SJSA1 (cell line): ENCODE measurements around the gene ALKAL2. TPM values are rescaled to one million over a fixed set of nuclear protein-coding genes. Genes with fewer than 3 reads are reported as not detected.

Experiments used
- DNase-seq, 2 experiments: peaks; one replicate each; pipeline ENCODE4 v3.0.0-alpha.2; 2015 to 2020; ENCODE audit warnings: low spot score in 2 of 2, low read depth in 1 of 2
- H3K27ac ChIP-seq: fragments of 250-450 bp; sonication (Bioruptor Pico); 2 replicates; pipeline ENCODE4 v1.5.1; 2020; ENCODE audit warnings: mild to moderate bottlenecking, moderate library complexity
- H3K27me3 ChIP-seq: fragments of 250-450 bp; sonication (Bioruptor Pico); replicated peaks from 2 replicates; pipeline ENCODE4 v1.5.1; 2020; ENCODE audit warnings: mild to moderate bottlenecking, moderate library complexity
- H3K36me3 ChIP-seq: fragments of 250-450 bp; sonication (Bioruptor Pico); 2 replicates; pipeline ENCODE4 v1.5.1; 2020; ENCODE audit warnings: mild to moderate bottlenecking
- H3K4me1 ChIP-seq: fragments of 250-450 bp; sonication (Bioruptor Pico); replicated peaks from 2 replicates; pipeline ENCODE4 v1.6.1; 2021; ENCODE audit warnings: mild to moderate bottlenecking
- H3K4me3 ChIP-seq: fragments of 250-450 bp; sonication (Bioruptor Pico); 2 replicates; pipeline ENCODE4 v1.5.1; 2020; ENCODE audit warnings: mild to moderate bottlenecking
- H3K9me3 ChIP-seq: fragments of 250-450 bp; sonication (Bioruptor Pico); replicated peaks from 2 replicates; pipeline ENCODE4 v1.5.1; 2020; ENCODE audit warnings: mild to moderate bottlenecking
- total RNA-seq: library from RNA; depleted of rRNA; stranded (reverse); fragments of >200 nt; shearing (Covaris generic); gene quantifications from 2 replicates; pipeline ENCODE4 v1.2.3, GENCODE V29; 2014

ALKAL2 gene
- total RNA-seq, 1 experiment from 2014 or later = not detected

DNA sequence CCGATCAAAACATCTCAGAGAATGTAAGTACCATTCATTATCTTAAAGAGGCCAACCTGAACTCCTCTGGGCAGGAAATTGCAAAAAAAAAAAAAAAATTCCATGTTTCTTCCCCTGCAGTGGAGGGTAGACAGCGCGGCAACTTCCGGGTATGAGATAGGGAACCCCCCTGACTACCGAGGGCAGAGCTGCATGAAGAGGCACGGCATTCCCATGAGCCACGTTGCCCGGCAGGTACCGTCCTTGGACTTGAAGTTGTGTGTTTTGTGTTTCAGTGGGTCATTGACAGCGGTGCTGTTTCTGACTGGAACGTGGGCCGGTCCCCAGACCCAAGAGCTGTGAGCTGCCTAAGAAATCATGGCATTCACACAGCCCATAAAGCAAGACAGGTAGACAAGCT is 16.0 kb downstream of the ALKAL2 start:
- no peak overlapping the region for H3K4me3 ChIP-seq
- no peaks in the 10 kb centered on the region for H3K4me1 ChIP-seq
- H3K9me3 ChIP-seq = no peaks in the 10 kb centered on the region
- H3K36me3 ChIP-seq = peaks cover 61% of the 10 kb centered on the region
- no peak overlapping the region for H3K27ac ChIP-seq
- no peaks in the 10 kb centered on the region for H3K27me3 ChIP-seq
- no peak for DNase-seq

DNA sequence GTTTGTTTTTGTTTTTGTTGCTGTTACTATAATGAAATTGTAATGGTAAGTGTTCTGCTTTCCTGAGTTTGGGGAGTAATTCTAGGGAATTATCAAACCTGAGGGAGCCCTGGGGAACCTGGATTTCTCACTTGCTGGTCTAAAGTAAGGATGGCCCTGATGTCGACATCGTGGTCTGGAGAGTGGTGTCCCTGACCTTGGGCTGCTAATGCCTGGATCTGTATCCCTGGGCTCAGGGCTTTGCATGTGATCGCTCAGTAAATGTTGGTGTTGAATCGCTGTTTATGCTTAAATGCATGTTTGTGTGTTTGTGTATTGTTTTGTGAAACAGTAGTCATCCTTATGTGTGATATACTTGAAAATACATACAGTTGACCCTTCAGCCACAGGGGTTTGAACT is 17.0 kb downstream of the ALKAL2 start:
- H3K27me3 ChIP-seq = no peaks in the 10 kb centered on the region
- H3K36me3 ChIP-seq = peaks cover 59% of the 10 kb centered on the region

DNA sequence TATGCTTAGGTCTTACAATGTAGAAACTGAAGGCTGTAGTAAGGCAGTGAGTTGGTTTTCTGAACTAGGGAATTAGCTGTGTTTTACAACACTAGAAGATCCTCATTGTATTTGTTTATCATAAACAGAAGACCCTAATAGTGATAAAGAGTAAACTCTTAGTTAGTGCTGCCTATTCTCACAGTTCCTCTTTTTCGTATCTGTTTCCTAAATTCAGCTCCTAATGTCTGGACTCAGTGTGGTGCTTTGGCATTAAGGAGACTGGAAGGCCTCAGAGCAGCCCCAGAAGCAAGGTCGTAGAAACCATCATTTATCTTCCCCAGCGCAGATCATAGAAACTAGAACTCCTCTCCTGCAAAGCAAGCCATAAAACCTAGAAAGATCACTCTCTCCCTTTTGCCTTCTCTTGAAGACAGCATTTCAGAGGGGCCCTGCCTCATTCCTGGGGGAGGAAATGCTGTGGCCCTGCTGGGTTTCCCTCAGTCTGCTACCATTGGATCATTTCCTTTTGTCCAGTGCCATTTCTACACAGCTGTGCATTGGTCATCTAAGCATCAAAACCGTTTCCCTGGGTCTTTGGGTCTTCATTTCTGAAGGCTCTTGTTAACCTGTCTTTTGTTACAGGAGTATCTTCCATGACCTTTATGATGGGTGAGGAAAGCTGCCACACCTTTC is 18.4 kb downstream of the ALKAL2 start:
- Histone ChIP-seq H3K27ac (no peak overlapping the region), H3K4me1 (peaks cover 4% of the 10 kb centered on the region), H3K36me3 (peaks cover 54% of the 10 kb centered on the region), H3K4me3 (no peak overlapping the region), H3K27me3 (no peaks in the 10 kb centered on the region), H3K9me3 (no peaks in the 10 kb centered on the region)
- DNase-seq = no peak

More for the DNA sequence above, 17.0 kb downstream of the ALKAL2 start:
- H3K4me3 ChIP-seq = no peak overlapping the region
- peaks cover under 1% of the 10 kb centered on the region; the same call in 1 of the 2 replicates for H3K4me1 ChIP-seq
- no peak overlapping the region for H3K27ac ChIP-seq
- H3K9me3 ChIP-seq = no peaks in the 10 kb centered on the region
- DNase-seq = no peak

DNA sequence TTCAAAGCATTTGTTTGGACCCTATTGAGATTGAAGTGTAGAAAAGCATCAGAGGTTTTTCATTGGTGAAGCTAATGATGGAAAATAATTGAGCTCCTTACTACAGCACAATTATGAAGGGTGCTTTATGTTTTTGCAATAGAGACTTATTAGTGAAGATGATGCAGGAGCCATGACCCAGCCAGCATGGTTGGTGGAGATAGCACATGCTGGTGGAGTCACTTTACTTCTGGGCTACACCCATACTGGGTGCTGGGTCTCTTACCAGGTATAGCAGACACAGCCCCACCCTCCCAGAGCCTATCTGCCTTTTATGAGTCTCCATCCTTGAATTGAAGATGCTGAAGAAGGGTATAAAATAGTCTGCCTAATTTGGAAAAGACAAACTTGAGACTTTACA is 19.6 kb downstream of the ALKAL2 start:
- Histone ChIP-seq H3K27me3 (no peaks in the 10 kb centered on the region), H3K4me3 (no peak overlapping the region)

DNA sequence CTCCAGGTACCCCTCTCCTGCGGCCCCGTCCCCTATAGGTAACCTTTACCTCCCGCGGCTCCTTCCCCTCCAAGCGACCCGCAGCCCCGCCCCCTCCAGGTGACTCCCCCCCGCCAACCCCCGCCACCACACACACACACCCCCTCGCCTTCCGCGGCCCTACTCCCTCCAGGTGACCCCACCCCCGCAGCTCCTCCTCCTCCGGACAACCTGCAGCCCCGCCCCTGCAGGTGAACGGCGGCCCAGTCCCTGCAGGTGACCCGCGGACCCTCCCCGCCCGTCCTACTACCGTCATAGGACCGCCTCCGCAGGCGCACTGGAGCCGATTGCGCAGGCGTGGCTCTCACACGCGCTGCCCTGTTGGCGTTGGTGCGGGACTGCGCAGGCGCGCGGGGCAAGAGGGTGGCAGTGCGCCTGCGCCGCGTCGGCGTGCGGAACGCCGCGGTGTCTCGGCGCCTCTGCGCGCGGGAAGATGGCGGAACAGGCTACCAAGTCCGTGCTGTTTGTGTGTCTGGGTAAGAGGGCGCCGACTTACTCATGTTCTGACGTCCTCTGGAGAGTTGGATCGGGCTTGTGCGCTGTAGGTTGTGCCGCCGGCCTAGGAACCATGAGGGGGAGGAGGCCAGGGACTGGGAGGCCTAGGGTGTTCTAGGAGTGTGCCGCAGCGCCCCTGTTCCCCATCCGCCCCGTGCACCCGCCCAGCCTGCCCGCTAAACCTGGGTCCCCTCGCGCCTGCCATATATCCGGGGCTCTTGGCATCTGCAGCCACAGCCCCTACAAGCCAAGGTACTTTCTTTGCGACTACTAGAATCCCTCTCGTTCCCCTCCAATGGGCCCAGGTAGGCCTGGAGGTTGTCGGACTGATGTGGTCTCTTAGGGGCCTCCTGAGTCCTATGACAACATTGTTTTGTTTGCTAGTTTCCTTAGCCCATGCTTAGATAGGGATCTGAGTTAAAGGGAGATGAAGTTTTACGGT is 23.1 kb downstream of the ALKAL2 start, which contains the start of gene ACP1:
Gene ACP1 (plus strand): TSS at position 455 of the 976 bp plus-strand sequence. CDS start 18 bp downstream, at position 473.
- H3K27me3 ChIP-seq = no peaks in the 10 kb centered on the region
- peak; percentile 89 to 92 for DNase-seq
- H3K27ac ChIP-seq = peak within 1 kb of the TSS; percentile 65
- H3K4me1 ChIP-seq = peaks cover 14% of the 10 kb centered on the region
- H3K9me3 ChIP-seq = no peaks in the 10 kb centered on the region
- peak within 1 kb of the TSS; percentile 72 for H3K4me3 ChIP-seq
- H3K36me3 ChIP-seq = peaks cover 26% of the 10 kb centered on the region

More for the DNA sequence above, 19.6 kb downstream of the ALKAL2 start:
- no peaks in the 10 kb centered on the region for H3K9me3 ChIP-seq
- H3K36me3 ChIP-seq = peaks cover 43% of the 10 kb centered on the region
- H3K4me1 ChIP-seq = peaks cover 14% of the 10 kb centered on the region
- no peak for DNase-seq
- no peak overlapping the region for H3K27ac ChIP-seq

DNA sequence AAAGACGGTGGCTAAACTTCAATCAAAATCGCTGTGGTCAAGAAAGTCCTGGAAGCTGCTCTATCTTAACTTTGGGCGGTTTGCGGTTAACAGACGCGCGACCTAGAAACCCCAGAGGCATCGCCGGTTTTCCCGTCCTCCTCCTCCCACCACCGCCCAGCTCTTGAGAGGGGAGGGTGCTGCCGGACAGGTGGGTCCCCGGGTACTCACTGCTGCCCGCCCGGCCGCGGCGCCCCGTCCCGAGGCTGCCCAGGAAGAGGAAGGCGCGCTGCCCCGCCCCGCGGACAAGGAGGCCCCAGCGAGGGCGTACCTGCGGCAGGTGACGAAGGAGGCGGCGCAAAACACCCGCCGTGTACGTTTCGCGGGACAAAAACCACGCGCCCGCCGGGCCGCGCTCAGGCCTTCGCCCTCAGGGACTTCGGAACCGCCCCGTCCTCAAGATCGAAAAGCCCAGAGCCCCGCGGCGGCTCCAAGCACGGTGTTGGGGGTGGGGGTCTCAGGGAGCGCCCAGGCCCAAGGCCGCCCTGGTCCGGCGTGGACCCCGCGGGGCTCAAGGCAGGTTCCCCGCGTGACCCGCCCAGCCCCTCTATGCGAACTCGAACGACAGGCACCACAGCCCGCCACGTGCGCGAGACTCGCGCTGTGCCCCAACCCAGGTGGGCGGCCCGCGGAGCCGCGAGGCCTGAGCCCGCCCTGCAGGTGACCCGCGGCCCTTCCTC is 24.0 kb downstream of the ALKAL2 start, which contains the start of gene SH3YL1:
Gene SH3YL1 (minus strand): TSS at position 259 of the 719 bp plus-strand sequence. CDS start 48 bp downstream, at position 211.
- Histone ChIP-seq H3K27me3 (no peaks in the 10 kb centered on the region), H3K4me3 (peak within 1 kb of the TSS; percentile 72), H3K27ac (peak within 1 kb of the TSS; percentile 65), H3K4me1 (peaks cover 14% of the 10 kb centered on the region), H3K9me3 (no peaks in the 10 kb centered on the region), H3K36me3 (peaks cover 23% of the 10 kb centered on the region)
- no peak for DNase-seq

DNA sequence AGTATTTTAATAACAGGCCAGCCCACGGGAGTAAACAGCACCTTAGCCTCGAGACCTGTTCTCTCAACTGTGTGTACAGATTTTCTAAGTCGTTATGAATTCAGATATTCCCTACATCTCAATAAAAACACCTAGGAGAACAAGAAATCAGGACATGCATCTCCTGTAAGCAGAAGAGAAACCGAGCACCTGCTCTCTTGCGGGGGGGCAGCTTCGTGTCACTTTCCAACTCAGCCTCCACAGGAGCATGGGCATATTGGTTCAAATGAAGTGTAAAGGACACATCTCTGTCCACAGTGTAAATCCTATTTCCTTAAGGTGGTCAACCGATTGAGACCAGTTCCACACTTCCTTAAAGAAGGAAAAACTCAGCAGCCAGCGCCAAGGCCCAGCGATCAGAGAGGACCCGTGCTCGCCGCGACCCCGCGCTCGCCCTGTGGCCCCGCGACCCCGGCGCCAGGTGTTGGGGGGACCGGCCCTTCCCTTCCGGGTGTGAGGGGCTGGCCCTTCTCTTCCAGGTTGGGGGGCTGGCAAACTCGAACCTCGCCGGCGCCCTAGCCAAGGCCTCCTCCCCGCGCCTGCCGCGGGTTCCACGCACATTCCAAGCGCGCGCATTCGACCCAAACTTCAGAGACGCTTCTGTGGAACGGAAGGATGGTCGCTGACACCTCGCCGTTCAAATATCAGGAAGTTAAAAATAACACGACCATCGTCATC is 24.7 kb downstream of the ALKAL2 start:
- Histone ChIP-seq H3K27ac (no peak overlapping the region), H3K9me3 (no peaks in the 10 kb centered on the region), H3K4me1 (peaks cover 14% of the 10 kb centered on the region), H3K27me3 (no peaks in the 10 kb centered on the region), H3K36me3 (peaks cover 22% of the 10 kb centered on the region), H3K4me3 (peak overlapping the region; percentile 72; the same call in 1 of the 2 replicates)
- DNase-seq = no peak

DNA sequence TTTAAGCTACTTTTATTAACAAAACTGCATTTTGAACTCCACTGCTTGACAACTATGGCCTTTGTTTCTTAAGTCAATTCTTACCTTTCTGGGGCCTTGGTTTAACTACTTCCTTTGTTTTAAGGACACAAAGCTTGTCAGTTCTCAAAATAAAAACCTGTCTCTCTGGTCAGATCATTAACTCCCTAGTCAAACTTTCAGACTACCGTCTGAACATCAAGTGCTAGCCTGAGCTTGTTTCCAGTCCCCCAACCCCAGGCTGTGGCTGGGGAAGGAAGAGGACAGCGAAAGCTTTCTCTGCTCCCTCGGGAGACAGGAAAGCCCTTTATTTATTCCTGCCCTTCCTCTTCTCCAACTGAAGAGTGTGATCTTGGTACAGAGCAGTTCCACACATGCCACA is 25.8 kb downstream of the ALKAL2 start:
- H3K9me3 ChIP-seq = no peaks in the 10 kb centered on the region
- peaks cover 14% of the 10 kb centered on the region for H3K4me1 ChIP-seq
- no peak overlapping the region for H3K4me3 ChIP-seq
- H3K36me3 ChIP-seq = peaks cover 18% of the 10 kb centered on the region
- no peak overlapping the region for H3K27ac ChIP-seq
- H3K27me3 ChIP-seq = no peaks in the 10 kb centered on the region
- DNase-seq = no peak

DNA sequence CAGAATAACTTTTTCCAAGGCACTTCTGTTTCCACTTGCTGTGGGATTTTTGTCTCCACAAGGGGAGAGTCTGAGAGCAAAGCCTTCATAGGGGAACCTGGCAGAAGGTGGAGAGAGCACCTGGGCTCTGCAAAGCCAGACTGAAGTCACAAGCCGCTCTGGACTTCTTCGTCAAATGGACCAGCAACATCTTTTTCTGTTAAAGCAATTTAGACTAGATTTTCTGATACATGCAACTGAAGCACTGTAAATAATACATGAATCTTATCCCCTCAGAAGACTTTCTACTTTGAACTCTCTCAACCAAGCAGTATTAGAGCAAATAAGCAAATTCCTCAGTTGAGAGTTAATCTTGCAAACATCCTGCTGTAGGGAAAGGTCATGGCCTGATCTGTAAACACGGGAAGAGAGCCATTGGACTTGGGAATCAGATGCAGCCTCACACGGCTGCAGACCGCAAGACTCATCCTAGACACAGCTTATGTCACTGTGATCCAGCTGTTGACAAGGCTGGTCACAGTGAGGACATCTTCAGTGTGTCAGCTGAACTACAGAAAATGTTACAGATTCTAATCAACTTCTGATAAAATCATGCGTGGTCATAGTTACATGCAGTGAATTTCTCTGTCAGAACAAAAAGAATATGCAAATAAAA is 27.3 kb downstream of the ALKAL2 start:
- H3K36me3 ChIP-seq = peaks cover 6% of the 10 kb centered on the region; the same call in 1 of the 2 replicates
- peaks cover 11% of the 10 kb centered on the region for H3K4me1 ChIP-seq
- H3K27me3 ChIP-seq = no peaks in the 10 kb centered on the region
- DNase-seq = peak in 1 of 2 experiments; percentile 19
- no peak overlapping the region for H3K4me3 ChIP-seq
- no peak overlapping the region for H3K27ac ChIP-seq
- H3K9me3 ChIP-seq = no peaks in the 10 kb centered on the region

DNA sequence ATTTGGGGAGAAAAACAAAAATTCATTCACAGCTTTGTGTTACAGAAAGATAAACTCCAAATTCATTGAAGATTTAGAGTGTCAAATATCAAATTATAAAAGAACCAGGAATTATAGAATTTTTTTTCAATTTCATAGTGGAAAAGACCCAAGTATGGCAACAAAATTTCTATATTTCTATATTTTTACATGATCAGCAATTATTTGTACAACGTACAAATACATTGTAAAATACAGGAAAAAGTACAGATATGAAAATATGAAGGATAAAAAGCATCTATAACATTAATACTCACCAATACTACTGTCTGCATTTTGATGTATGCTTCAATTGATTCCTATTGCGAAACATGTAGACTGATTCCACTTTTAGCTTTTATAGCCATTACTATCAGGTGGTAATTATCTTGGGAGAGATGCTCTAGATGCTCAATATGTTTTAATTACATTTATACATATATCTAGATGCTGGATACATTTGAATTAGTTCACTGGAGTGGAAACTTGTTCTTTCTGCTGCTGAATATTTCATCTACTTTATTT is 28.0 kb downstream of the ALKAL2 start:
- Histone ChIP-seq H3K9me3 (no peaks in the 10 kb centered on the region), H3K4me1 (peaks cover 10% of the 10 kb centered on the region), H3K4me3 (no peak overlapping the region), H3K27ac (no peak overlapping the region), H3K36me3 (peaks cover 1% of the 10 kb centered on the region; the same call in 1 of the 2 replicates), H3K27me3 (no peaks in the 10 kb centered on the region)
- no peak for DNase-seq

DNA sequence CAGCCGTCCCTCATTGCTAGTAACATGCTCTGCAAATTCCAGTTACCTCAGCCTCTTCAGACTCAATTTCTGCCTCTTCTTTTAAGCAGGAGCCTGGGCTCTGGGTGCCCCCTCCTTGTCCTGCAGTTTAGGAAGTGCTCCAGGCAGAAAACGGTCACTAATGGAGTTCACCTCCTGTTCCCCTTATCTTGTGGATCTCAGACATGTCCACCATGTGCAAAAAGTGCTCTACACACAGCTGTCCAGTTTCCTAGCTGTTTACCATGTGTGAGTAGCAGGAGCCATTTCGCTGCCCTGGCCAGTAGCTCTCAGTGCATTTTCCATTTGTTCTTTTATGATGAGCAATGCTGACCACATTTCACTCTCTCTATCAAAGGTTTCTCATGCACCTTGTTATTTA is 29.0 kb downstream of the ALKAL2 start:
- Histone ChIP-seq H3K4me3 (no peak overlapping the region), H3K27ac (no peak overlapping the region), H3K27me3 (no peaks in the 10 kb centered on the region), H3K36me3 (no peaks in the 10 kb centered on the region), H3K4me1 (peaks cover 6% of the 10 kb centered on the region), H3K9me3 (no peaks in the 10 kb centered on the region)
- no peak for DNase-seq

DNA sequence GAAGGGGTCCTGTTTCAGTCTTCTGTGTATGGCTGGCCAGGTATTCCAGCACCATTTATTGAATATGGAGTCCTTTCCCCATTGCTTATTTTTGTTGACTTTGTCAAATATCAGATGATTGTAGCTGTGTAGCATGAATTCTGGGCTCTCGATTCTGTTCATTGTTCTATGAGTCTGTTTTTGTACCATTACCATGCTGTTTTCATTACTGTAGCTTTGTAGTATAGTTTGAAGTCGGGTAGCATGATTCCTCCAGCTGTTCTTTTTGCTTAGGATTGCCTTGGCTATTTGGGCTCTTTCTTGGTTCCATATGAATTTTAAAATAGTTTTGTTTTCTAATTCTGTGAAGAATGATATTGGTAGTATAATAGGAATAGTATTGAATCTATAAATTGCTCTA is 30.0 kb downstream of the ALKAL2 start:
- no peak for DNase-seq
- H3K9me3 ChIP-seq = no peaks in the 10 kb centered on the region
- H3K27ac ChIP-seq = no peak overlapping the region
- H3K36me3 ChIP-seq = no peaks in the 10 kb centered on the region
- H3K27me3 ChIP-seq = no peaks in the 10 kb centered on the region
- H3K4me3 ChIP-seq = no peak overlapping the region
- H3K4me1 ChIP-seq = no peaks in the 10 kb centered on the region
